ENCODE data around the gene FZD10.

FZD10 gene

GRCh38 chr12:130214686-130215395 lies 52.6 kb downstream of the FZD10 start:
- DNase-seq = no peak

Measured in SHP77 (cell line).